Endodermal cell (in vitro differentiated cells): ENCODE results near the gene POC1A. TPM values are rescaled to one million over a fixed set of nuclear protein-coding genes. Genes with fewer than 3 reads are reported as not detected.

Source experiments
- DNase-seq: peaks from one replicate; pipeline ENCODE4 v3.0.0-alpha.2; 2017
- H3K27ac ChIP-seq: 2 replicates; pipeline ENCODE4 v1.5.1; 2013; ENCODE audit warnings: mild to moderate bottlenecking, low read depth, low read length, moderate library complexity
- H3K27me3 ChIP-seq: 2 replicates; pipeline ENCODE4 v1.6.1; 2013; ENCODE audit warnings: mild to moderate bottlenecking, low read length, moderate library complexity; ENCODE audit not compliant: insufficient read depth, control insufficient read depth, poor library complexity, severe bottlenecking
- H3K36me3 ChIP-seq: 2 replicates; pipeline ENCODE4 v1.7.0; 2013; ENCODE audit warnings: mild to moderate bottlenecking, low read length, moderate library complexity; ENCODE audit not compliant: control insufficient read depth, insufficient read depth
- H3K4me1 ChIP-seq: one replicate; pipeline ENCODE4 v1.7.0; 2013; ENCODE audit warnings: low read length; ENCODE audit not compliant: control insufficient read depth, insufficient read depth
- H3K4me3 ChIP-seq: 2 replicates; pipeline ENCODE4 v1.5.1; 2013; ENCODE audit warnings: mild to moderate bottlenecking, low read length, moderate library complexity
- H3K9ac ChIP-seq: 2 replicates; pipeline ENCODE4 v1.6.1; 2013; ENCODE audit warnings: mild to moderate bottlenecking, low read length, moderate library complexity; ENCODE audit not compliant: poor library complexity, severe bottlenecking; ENCODE audit errors: extremely low read depth
- H3K9me3 ChIP-seq: 2 replicates; pipeline ENCODE4 v1.6.1; 2013; ENCODE audit warnings: mild to moderate bottlenecking, low read length, moderate library complexity; ENCODE audit not compliant: control insufficient read depth
- H3K27ac Mint-ChIP-seq: 2 replicates; pipeline ENCODE4 v1.8.0; 2020; ENCODE audit warnings: mixed read lengths
- H3K27me3 Mint-ChIP-seq: 2 replicates; pipeline ENCODE4 v1.8.0; 2021; ENCODE audit warnings: mild to moderate bottlenecking, mixed read lengths; ENCODE audit not compliant: insufficient read depth
- H3K36me3 Mint-ChIP-seq: 2 replicates; pipeline ENCODE4 v1.8.0; 2020; ENCODE audit warnings: low read depth, mixed read lengths
- H3K4me1 Mint-ChIP-seq: 2 replicates; pipeline ENCODE4 v1.8.0; 2020; ENCODE audit warnings: mixed read lengths
- H3K4me3 Mint-ChIP-seq: 2 replicates; pipeline ENCODE4 v1.8.0; 2020; ENCODE audit warnings: mild to moderate bottlenecking, moderate library complexity, mixed read lengths
- H3K9me3 Mint-ChIP-seq: 2 replicates; pipeline ENCODE4 v1.8.0; 2020; ENCODE audit warnings: mild to moderate bottlenecking, mixed read lengths
- WGBS, 2 experiments: methylation state at CpG; one replicate each; pipeline versions ENCODE4 v1.1.5 to v1.1.7; 2013; ENCODE audit warnings: missing lambda C conversion rate in 2 of 2, mixed read lengths in 1 of 2; ENCODE audit not compliant: insufficient coverage in 1 of 2, insufficient read length in 1 of 2; 5-methylcytosine and 5-hydroxymethylcytosine counted together
- total RNA-seq, 2 donors: library from RNA; stranded (reverse); fragmentation: NEBNext Ultra II Directional in 1 of 2; extraction: Animal tissue kit (Norgen Biotek cat#: 25700) in 1 of 2; gene quantifications; 2 replicates in 1 of 2; 3 replicates in 1 of 2; pipeline ENCODE4 v1.2.1, GENCODE V29; 2021
- TF ChIP-seq, protein P1 (sequence below): fragments of 200-600 bp; sonication (generic); conservative IDR thresholded peaks from 2 replicates; pipeline ENCODE4 v1.5.0; 2021; ENCODE audit warnings: antibody characterized with exemption, mild to moderate bottlenecking

POC1A gene
- total RNA-seq, 2 donors from 2014 or later: 19.7 to 24.0 TPM

DNA sequence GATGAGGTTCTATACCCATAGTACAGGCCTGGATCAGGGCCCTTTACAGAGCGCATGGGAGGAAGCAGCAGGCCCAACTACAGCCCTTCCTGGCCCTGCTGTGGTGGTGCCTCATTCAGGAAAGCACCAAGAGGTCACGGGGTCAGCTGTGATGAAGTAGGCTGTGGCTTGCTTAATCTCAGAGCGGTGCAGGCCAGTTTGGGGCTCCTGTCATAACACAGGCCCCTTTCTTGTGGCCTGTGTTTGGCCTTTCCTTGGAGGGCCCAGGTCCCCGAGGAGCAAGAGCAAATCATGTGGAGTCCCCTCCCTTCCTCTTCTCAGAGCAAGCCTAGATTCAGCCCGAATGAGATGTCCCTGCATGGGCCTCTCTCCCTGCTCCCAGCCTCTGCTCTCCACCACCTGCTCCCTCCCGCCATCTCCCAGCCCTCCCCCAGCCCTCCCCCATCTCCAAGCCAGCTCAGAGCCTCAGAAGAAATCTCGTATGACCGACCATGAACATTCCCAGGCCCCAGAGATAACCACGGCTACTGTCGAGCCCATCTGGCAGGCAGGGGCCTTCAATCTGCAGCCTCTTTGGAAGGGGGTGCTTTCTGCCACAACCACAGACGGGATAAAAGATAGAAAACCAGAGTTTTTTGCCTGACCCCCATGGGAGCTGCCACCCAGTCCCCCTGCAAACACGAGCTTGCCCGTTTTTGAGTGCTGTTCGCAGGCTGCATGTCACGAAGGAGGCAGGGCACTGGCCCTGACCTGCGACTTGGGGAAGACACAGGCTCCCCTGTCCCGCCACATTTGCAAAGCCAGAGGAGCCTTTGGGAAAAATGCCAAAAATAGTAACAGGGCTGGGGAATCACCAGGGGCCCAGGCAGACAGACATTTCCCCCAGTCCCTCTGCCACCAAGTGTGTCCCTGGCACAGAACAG is 65.5 kb downstream of the POC1A start:
- H3K36me3 ChIP-seq: peaks cover 2% of the 10 kb centered on the region
- peaks cover 27% of the 10 kb centered on the region for H3K4me1 Mint-ChIP-seq
- no peaks in the 10 kb centered on the region for H3K9me3 Mint-ChIP-seq
- no peaks in the 10 kb centered on the region for H3K27me3 ChIP-seq
- H3K4me3 ChIP-seq: no peak overlapping the region
- TF ChIP-seq, protein P1, sequence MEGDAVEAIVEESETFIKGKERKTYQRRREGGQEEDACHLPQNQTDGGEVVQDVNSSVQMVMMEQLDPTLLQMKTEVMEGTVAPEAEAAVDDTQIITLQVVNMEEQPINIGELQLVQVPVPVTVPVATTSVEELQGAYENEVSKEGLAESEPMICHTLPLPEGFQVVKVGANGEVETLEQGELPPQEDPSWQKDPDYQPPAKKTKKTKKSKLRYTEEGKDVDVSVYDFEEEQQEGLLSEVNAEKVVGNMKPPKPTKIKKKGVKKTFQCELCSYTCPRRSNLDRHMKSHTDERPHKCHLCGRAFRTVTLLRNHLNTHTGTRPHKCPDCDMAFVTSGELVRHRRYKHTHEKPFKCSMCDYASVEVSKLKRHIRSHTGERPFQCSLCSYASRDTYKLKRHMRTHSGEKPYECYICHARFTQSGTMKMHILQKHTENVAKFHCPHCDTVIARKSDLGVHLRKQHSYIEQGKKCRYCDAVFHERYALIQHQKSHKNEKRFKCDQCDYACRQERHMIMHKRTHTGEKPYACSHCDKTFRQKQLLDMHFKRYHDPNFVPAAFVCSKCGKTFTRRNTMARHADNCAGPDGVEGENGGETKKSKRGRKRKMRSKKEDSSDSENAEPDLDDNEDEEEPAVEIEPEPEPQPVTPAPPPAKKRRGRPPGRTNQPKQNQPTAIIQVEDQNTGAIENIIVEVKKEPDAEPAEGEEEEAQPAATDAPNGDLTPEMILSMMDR: no peak
- DNase-seq: no peak
- no peak overlapping the region for H3K27ac Mint-ChIP-seq
- 89 to 90% methylated on average over 14 to 17 of the region's 17 CpGs for WGBS, 2 experiments
- no peaks in the 10 kb centered on the region for H3K9me3 ChIP-seq
- H3K4me3 Mint-ChIP-seq: no peak overlapping the region
- H3K27me3 Mint-ChIP-seq: no peaks in the 10 kb centered on the region
- peaks cover 23% of the 10 kb centered on the region for H3K4me1 ChIP-seq
- no peak overlapping the region for H3K9ac ChIP-seq
- peak overlapping the region; percentile 11 for H3K27ac ChIP-seq
- H3K36me3 Mint-ChIP-seq: no peaks in the 10 kb centered on the region

DNA sequence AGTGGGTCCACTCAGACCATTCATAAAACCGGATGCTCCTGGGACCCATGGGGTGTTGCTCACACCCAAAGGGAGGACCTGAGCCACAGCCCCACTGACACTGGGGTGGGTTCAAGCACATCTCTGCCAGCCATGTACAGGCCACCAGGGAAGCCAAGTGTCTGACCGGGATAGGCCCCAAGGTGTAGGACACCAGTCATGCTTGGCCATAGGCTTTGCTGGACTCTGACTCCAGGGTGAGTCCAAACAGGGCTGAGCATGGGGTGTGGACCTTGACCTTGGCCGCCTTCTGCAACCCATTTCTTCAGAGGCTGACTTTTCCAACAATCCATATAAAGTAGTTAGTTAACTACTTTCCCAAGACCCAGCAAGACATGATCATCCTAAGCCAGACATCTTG is 66.5 kb downstream of the POC1A start:
- Mint-ChIP-seq H3K9me3 (no peaks in the 10 kb centered on the region), H3K36me3 (no peaks in the 10 kb centered on the region), H3K4me3 (no peak overlapping the region), H3K27ac (no peak overlapping the region), H3K4me1 (peaks cover 27% of the 10 kb centered on the region), H3K27me3 (no peaks in the 10 kb centered on the region)
- Histone ChIP-seq H3K4me3 (no peak overlapping the region), H3K4me1 (peaks cover 23% of the 10 kb centered on the region), H3K36me3 (no peaks in the 10 kb centered on the region), H3K9me3 (no peaks in the 10 kb centered on the region), H3K9ac (no peak overlapping the region), H3K27ac (no peak overlapping the region), H3K27me3 (no peaks in the 10 kb centered on the region)
- WGBS, 2 experiments: 80 to 96% methylated on average over 1 to 3 of the region's 3 CpGs
- TF ChIP-seq, protein P1: no peak
- no peak for DNase-seq

DNA sequence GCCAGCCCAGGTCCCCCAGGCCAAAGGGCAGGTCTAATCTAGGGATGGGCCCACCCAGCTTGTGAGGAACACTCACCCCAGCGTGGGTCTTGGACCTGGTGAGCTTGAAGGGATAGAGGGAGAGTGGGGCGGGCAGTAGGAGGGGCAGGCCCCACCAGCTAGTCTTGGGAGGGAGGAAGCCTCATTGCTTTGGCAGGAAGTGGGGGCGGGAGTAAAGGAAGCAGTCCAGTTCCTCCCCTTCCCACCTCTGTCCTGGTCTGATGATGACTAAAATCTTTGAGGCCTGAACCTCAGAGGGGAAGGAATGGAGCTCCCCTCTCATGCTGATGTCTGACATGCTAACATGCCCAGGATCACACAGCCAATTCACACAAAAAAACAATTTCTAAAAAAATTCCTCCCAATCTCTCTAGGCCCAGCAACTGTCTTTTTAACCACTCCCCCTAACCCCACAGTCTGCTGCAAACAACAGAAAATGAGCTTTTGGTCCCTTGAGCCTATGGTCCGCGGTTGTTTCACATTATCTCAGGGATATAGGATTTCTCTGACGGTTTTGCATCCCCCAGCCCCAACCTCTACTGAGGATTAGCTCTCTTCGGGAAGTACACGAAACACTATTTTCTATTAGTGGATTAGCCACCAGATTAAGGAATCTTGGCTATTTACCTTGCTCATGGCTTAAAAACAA is 67.1 kb downstream of the POC1A start:
- no peaks in the 10 kb centered on the region for H3K9me3 ChIP-seq
- H3K36me3 Mint-ChIP-seq: no peaks in the 10 kb centered on the region
- H3K4me3 ChIP-seq: no peak overlapping the region
- no peaks in the 10 kb centered on the region for H3K36me3 ChIP-seq
- H3K4me1 ChIP-seq: peaks cover 23% of the 10 kb centered on the region
- H3K27me3 ChIP-seq: no peaks in the 10 kb centered on the region
- H3K4me3 Mint-ChIP-seq: no peak overlapping the region
- no peak overlapping the region for H3K27ac ChIP-seq
- peak overlapping the region; percentile 53 for H3K27ac Mint-ChIP-seq
- peaks cover 27% of the 10 kb centered on the region for H3K4me1 Mint-ChIP-seq
- no peaks in the 10 kb centered on the region for H3K27me3 Mint-ChIP-seq
- DNase-seq: no peak
- no peaks in the 10 kb centered on the region for H3K9me3 Mint-ChIP-seq
- 87 to 88% methylated on average over 6 to 8 of the region's 8 CpGs for WGBS, 2 experiments
- H3K9ac ChIP-seq: no peak overlapping the region
- TF ChIP-seq, protein P1: no peak
